KMS-11 (cell line): ENCODE results near the gene ARL4A.
"Not testable (repeated sequence)": the region's sequence is repeated elsewhere in the genome, so short reads cannot be mapped to it uniquely, and the experiment has no call there.

Source experiments
- H2AFZ ChIP-seq: fragments of 200-600 bp; sonication (generic); 2 replicates; pipeline ENCODE4 v1.6.1; 2016; ENCODE audit warnings: antibody characterized with exemption, mixed run types, low read depth
- H3K27ac ChIP-seq: fragments of 200-600 bp; sonication (generic); 2 replicates; pipeline ENCODE4 v1.6.1; 2016; ENCODE audit warnings: mild to moderate bottlenecking, mixed run types
- H3K27me3 ChIP-seq: fragments of 200-600 bp; sonication (generic); 2 replicates; pipeline ENCODE4 v1.6.1; 2017; ENCODE audit warnings: mild to moderate bottlenecking, low read depth, mixed run types, moderate library complexity; ENCODE audit not compliant: insufficient read depth
- H3K36me3 ChIP-seq: fragments of 200-600 bp; sonication (generic); 2 replicates; pipeline ENCODE4 v1.6.1; 2017; ENCODE audit warnings: mild to moderate bottlenecking, mixed run types; ENCODE audit not compliant: insufficient read depth
- H3K4me1 ChIP-seq: fragments of 200-600 bp; sonication (generic); 2 replicates; pipeline ENCODE4 v1.6.1; 2016; ENCODE audit warnings: mild to moderate bottlenecking, low read depth, mixed run types; ENCODE audit not compliant: poor library complexity, severe bottlenecking
- H3K4me2 ChIP-seq: fragments of 200-600 bp; sonication (generic); 2 replicates; pipeline ENCODE4 v1.7.0; 2016; ENCODE audit warnings: mild to moderate bottlenecking, mixed run types
- H3K4me3 ChIP-seq: fragments of 200-600 bp; sonication (generic); IDR thresholded peaks from 2 replicates; pipeline ENCODE4 v1.6.1; 2017; ENCODE audit warnings: low read depth, low read length, mixed read lengths; ENCODE audit not compliant: insufficient read depth
- H3K79me2 ChIP-seq: fragments of 200-600 bp; sonication (generic); 2 replicates; pipeline ENCODE4 v1.6.1; 2016; ENCODE audit warnings: low read depth, mixed run types; ENCODE audit not compliant: insufficient read depth
- H3K9ac ChIP-seq: fragments of 200-600 bp; sonication (generic); 2 replicates; pipeline ENCODE4 v1.6.1; 2016; ENCODE audit warnings: mild to moderate bottlenecking, mixed run types
- H4K20me1 ChIP-seq: fragments of 200-600 bp; sonication (generic); 2 replicates; pipeline ENCODE4 v1.6.1; 2016; ENCODE audit warnings: mild to moderate bottlenecking, mixed run types; ENCODE audit not compliant: insufficient read depth
- CTCF ChIP-seq: fragments of 200-600 bp; sonication (generic); conservative IDR thresholded peaks from 2 replicates; pipeline ENCODE4 v1.6.1; 2017; ENCODE audit warnings: low read depth, mild to moderate bottlenecking, antibody characterized with exemption, low read length, moderate library complexity, mixed read lengths

Gene ARL4A

GRCh38 chr7:12641196-12641595, 46.2 kb upstream of the ARL4A start:
- no peaks in the 10 kb centered on the region for H3K27me3 ChIP-seq
- no peak for TF ChIP-seq CTCF
- no peak overlapping the region for H2AFZ ChIP-seq
- peaks cover 13% of the 10 kb centered on the region for H3K4me1 ChIP-seq
- H3K4me3 ChIP-seq, result no peak overlapping the region
- H3K36me3 ChIP-seq, result no peaks in the 10 kb centered on the region
- no peak overlapping the region for H3K9ac ChIP-seq
- H3K79me2 ChIP-seq, result no peaks in the 10 kb centered on the region
- H3K4me2 ChIP-seq, result no peak overlapping the region
- no peak overlapping the region for H3K27ac ChIP-seq
- H4K20me1 ChIP-seq, result no peaks in the 10 kb centered on the region

GRCh38 chr7:12642508-12642907, 44.9 kb upstream of the ARL4A start:
- H3K36me3 ChIP-seq, result no peaks in the 10 kb centered on the region
- H3K9ac ChIP-seq, result no peak overlapping the region
- H4K20me1 ChIP-seq, result no peaks in the 10 kb centered on the region
- H3K4me3 ChIP-seq, result no peak overlapping the region
- H3K79me2 ChIP-seq, result no peaks in the 10 kb centered on the region
- no peak for TF ChIP-seq CTCF
- H3K27me3 ChIP-seq, result no peaks in the 10 kb centered on the region
- H3K27ac ChIP-seq, result no peak overlapping the region
- peaks cover 11% of the 10 kb centered on the region for H3K4me1 ChIP-seq
- no peak overlapping the region for H2AFZ ChIP-seq
- no peak overlapping the region for H3K4me2 ChIP-seq

GRCh38 chr7:12643001-12643643, 44.3 kb upstream of the ARL4A start:
- no peak overlapping the region for H3K27ac ChIP-seq
- H3K4me1 ChIP-seq, result peaks cover 7% of the 10 kb centered on the region
- no peak for TF ChIP-seq CTCF
- H3K4me2 ChIP-seq, result no peak overlapping the region
- no peak overlapping the region for H3K9ac ChIP-seq
- no peaks in the 10 kb centered on the region for H3K79me2 ChIP-seq
- H2AFZ ChIP-seq, result no peak overlapping the region
- H3K36me3 ChIP-seq, result no peaks in the 10 kb centered on the region
- H3K27me3 ChIP-seq, result no peaks in the 10 kb centered on the region
- H3K4me3 ChIP-seq, result no peak overlapping the region
- no peaks in the 10 kb centered on the region for H4K20me1 ChIP-seq

GRCh38 chr7:12643644-12644043, 43.8 kb upstream of the ARL4A start:
- Histone ChIP-seq H3K27ac (no peak overlapping the region), H3K27me3 (no peaks in the 10 kb centered on the region), H3K4me3 (no peak overlapping the region), H3K4me1 (peaks cover 2% of the 10 kb centered on the region), H3K79me2 (no peaks in the 10 kb centered on the region), H3K36me3 (no peaks in the 10 kb centered on the region), H4K20me1 (no peaks in the 10 kb centered on the region), H3K4me2 (no peak overlapping the region), H2AFZ (no peak overlapping the region), H3K9ac (no peak overlapping the region)
- no peak for TF ChIP-seq CTCF

GRCh38 chr7:12645212-12645611, 42.2 kb upstream of the ARL4A start:
- not testable (repeated sequence) for H3K79me2 ChIP-seq, H3K9ac ChIP-seq, H4K20me1 ChIP-seq, H3K27ac ChIP-seq, H3K27me3 ChIP-seq, H3K4me3 ChIP-seq, H3K4me2 ChIP-seq, H3K36me3 ChIP-seq, H2AFZ ChIP-seq, H3K4me1 ChIP-seq
